ENCODE data around the gene INTS11. TPM values are rescaled to one million over a fixed set of nuclear protein-coding genes. Genes with fewer than 3 reads are reported as not detected.

The INTS11 gene
- total RNA-seq, 1 experiment from 2014 or later = 117 TPM

GRCh38 chr1:1342061-1342562 is 17.7 kb upstream of the INTS11 start:
- BruUV-seq (replicated peaks) = no TSS peak
- DNase-seq = no peak
- Mint-ChIP-seq H3K27me3 (ENCODE audit: unreplicated experiment) (no peaks in the 10 kb centered on the region), H3K4me1 (ENCODE audit: low read depth, unreplicated experiment) (peaks cover 20% of the 10 kb centered on the region), H3K36me3 (ENCODE audit: insufficient read depth, unreplicated experiment) (peaks cover 62% of the 10 kb centered on the region), H3K9me3 (ENCODE audit: low read depth, unreplicated experiment) (no peaks in the 10 kb centered on the region), H3K27ac (ENCODE audit: unreplicated experiment) (no peak overlapping the region), H3K4me3 (ENCODE audit: low read depth, unreplicated experiment) (no peak overlapping the region)
- TF ChIP-seq CTCF (IDR thresholded peaks at IDR 0.05; ENCODE audit: unreplicated experiment) = no peak
- intact Hi-C loops (cut with micrococcal nuclease; ENCODE audit: unreplicated experiment) = no loop called here
- CTCF ChIA-PET = no interaction called here

GRCh38 chr1:1341549-1342021 is 17.1 kb upstream of the INTS11 start:
- no peak overlapping the region for H3K27ac Mint-ChIP-seq (ENCODE audit: unreplicated experiment)
- no peak for TF ChIP-seq CTCF (IDR thresholded peaks at IDR 0.05; ENCODE audit: unreplicated experiment)
- H3K4me1 Mint-ChIP-seq (ENCODE audit: low read depth, unreplicated experiment) = peaks cover 14% of the 10 kb centered on the region
- no peak for DNase-seq
- no peak overlapping the region for H3K4me3 Mint-ChIP-seq (ENCODE audit: low read depth, unreplicated experiment)
- CTCF ChIA-PET = no interaction called here
- BruUV-seq (replicated peaks) = no TSS peak
- H3K27me3 Mint-ChIP-seq (ENCODE audit: unreplicated experiment) = no peaks in the 10 kb centered on the region
- intact Hi-C loops (cut with micrococcal nuclease; ENCODE audit: unreplicated experiment) = no loop called here
- peaks cover 57% of the 10 kb centered on the region for H3K36me3 Mint-ChIP-seq (ENCODE audit: insufficient read depth, unreplicated experiment)
- H3K9me3 Mint-ChIP-seq (ENCODE audit: low read depth, unreplicated experiment) = no peaks in the 10 kb centered on the region

- BruUV-seq (replicated peaks) = no TSS peak
- no peaks in the 10 kb centered on the region for H3K27me3 Mint-ChIP-seq (ENCODE audit: unreplicated experiment)
- CTCF ChIA-PET = no interaction called here
- no peak overlapping the region for H3K27ac Mint-ChIP-seq (ENCODE audit: unreplicated experiment)
- no peak for TF ChIP-seq CTCF (IDR thresholded peaks at IDR 0.05; ENCODE audit: unreplicated experiment)
- H3K9me3 Mint-ChIP-seq (ENCODE audit: low read depth, unreplicated experiment) = no peaks in the 10 kb centered on the region
- H3K4me1 Mint-ChIP-seq (ENCODE audit: low read depth, unreplicated experiment) = peaks cover 14% of the 10 kb centered on the region
- DNase-seq = no peak
- intact Hi-C loops (cut with micrococcal nuclease; ENCODE audit: unreplicated experiment) = no loop called here
- H3K4me3 Mint-ChIP-seq (ENCODE audit: low read depth, unreplicated experiment) = no peak overlapping the region
- H3K36me3 Mint-ChIP-seq (ENCODE audit: insufficient read depth, unreplicated experiment) = peaks cover 55% of the 10 kb centered on the region
These were observed 16.5 kb upstream of the INTS11 start for GRCh38 chr1:1340791-1341548.

GRCh38 chr1:1340185-1340584 is 15.7 kb upstream of the INTS11 start:
- BruUV-seq (replicated peaks) = no TSS peak
- H3K27me3 Mint-ChIP-seq (ENCODE audit: unreplicated experiment) = no peaks in the 10 kb centered on the region
- DNase-seq = no peak
- CTCF ChIA-PET = no interaction called here
- peaks cover 14% of the 10 kb centered on the region for H3K4me1 Mint-ChIP-seq (ENCODE audit: low read depth, unreplicated experiment)
- intact Hi-C loops (cut with micrococcal nuclease; ENCODE audit: unreplicated experiment) = no loop called here
- H3K4me3 Mint-ChIP-seq (ENCODE audit: low read depth, unreplicated experiment) = no peak overlapping the region
- H3K36me3 Mint-ChIP-seq (ENCODE audit: insufficient read depth, unreplicated experiment) = peaks cover 54% of the 10 kb centered on the region
- no peak for TF ChIP-seq CTCF (IDR thresholded peaks at IDR 0.05; ENCODE audit: unreplicated experiment)
- H3K9me3 Mint-ChIP-seq (ENCODE audit: low read depth, unreplicated experiment) = no peaks in the 10 kb centered on the region
- no peak overlapping the region for H3K27ac Mint-ChIP-seq (ENCODE audit: unreplicated experiment)
